Measurements from ENCODE around the gene HEATR3.
A peak's percentile ranks its signal among the peaks of the same experiment; 100 is the strongest.

The HEATR3 gene

DNA sequence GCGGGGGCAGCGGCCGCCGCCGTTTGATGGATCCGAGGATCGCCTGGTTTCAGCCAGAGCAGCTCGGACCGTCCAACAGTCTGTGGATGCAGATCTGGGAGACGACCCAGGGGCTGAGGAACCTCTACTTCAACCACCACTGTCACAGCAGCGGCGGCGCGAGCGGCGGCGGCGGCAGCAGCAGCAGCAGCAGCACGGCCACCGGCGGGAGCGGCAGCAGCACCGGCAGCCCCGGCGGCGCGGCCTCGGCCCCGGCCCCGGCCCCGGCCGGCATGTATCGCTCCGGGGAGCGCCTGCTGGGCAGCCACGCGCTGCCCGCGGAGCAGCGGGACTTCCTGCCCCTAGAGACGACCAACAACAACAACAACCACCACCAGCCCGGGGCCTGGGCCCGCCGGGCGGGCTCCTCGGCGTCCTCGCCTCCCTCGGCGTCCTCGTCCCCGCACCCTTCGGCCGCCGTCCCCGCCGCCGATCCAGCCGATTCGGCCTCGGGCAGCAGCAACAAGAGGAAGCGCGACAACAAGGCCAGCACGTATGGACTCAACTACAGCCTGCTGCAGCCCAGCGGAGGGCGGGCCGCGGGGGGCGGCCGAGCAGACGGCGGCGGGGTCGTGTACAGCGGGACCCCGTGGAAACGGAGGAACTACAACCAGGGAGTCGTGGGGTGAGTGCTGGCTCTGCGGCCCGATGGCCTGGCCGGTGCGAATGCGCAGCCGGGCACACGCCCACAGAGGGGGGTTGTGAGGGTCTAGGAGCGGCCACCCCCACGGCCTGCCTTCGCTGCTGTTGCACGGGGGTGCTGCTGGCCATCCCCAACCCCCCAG, 88.0 kb downstream of the HEATR3 start:
- CTCF ChIA-PET: no interaction called here

DNA sequence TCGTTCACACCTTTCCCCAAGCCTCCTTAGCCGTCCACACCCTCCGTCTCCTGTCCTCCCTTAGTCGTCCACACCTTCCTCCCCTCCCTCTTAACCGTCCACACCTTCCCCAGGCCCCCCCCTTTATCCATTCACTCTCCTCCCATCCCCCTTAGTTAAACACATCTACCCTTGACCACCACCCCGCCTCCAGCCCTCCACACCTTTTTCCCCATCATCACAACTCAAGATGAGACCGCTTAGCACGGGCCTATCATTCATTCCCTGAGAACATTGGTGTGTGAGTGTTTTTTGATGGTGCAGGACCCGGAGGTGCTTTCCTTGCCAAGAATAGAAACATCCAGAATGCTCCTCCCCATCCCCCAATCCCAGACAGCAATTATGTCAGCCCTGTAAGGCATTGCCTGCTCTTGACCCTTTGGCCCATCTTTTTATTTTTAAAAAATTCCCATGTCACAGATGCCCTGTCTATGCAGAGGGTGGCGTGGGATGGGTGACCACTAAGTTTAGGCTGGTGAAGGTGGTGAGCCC, 88.7 kb downstream of the HEATR3 start:
- ChIA-PET POLR2A (ENCODE audit: low non-redundant PET) (interaction anchor here (0.7 kb wide), 2 partner anchors 66 to 88 kb away, joined by 3 to 7 read pairs; no protein-coding TSS in a partner anchor), CTCF (no interaction called here)
- H3K27ac ChIP-seq: peak overlapping the region; percentile 89
- TF ChIP-seq, protein P1, sequence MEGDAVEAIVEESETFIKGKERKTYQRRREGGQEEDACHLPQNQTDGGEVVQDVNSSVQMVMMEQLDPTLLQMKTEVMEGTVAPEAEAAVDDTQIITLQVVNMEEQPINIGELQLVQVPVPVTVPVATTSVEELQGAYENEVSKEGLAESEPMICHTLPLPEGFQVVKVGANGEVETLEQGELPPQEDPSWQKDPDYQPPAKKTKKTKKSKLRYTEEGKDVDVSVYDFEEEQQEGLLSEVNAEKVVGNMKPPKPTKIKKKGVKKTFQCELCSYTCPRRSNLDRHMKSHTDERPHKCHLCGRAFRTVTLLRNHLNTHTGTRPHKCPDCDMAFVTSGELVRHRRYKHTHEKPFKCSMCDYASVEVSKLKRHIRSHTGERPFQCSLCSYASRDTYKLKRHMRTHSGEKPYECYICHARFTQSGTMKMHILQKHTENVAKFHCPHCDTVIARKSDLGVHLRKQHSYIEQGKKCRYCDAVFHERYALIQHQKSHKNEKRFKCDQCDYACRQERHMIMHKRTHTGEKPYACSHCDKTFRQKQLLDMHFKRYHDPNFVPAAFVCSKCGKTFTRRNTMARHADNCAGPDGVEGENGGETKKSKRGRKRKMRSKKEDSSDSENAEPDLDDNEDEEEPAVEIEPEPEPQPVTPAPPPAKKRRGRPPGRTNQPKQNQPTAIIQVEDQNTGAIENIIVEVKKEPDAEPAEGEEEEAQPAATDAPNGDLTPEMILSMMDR (conservative IDR thresholded peaks at IDR 0.05; ENCODE audit: low read depth): no peak
- DNase-seq (ENCODE audit: low spot score): peak; percentile 30

More for the DNA sequence above, 88.0 kb downstream of the HEATR3 start:
- TF ChIP-seq, protein P1 (conservative IDR thresholded peaks at IDR 0.05; ENCODE audit: low read depth): no peak
- DNase-seq (ENCODE audit: low spot score): peak; percentile 11
- peak overlapping the region; percentile 89 for H3K27ac ChIP-seq
- POLR2A ChIA-PET (ENCODE audit: low non-redundant PET): no interaction called here

DNA sequence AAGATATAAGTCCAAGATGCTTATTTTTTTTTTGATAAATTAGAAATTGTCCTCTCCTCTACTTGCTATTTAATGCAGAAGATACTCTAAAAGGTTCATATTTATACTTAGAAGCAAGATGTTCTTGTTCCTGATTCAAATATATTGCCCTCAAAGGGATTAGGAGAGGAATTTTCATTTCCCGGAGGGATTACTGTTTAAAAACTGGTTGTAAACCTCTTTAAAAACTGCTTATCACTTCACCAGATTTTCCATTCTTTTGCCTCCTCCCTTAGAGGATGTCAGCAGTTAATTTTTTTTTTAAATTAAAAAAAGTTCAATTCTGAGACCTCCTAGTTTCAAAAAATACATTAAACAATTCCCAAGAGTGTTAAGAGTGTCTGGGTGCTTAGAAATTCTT, 90.2 kb downstream of the HEATR3 start:
- DNase-seq (ENCODE audit: low spot score): no peak
- H3K27ac ChIP-seq: no peak overlapping the region
- POLR2A ChIA-PET (ENCODE audit: low non-redundant PET): no interaction called here
- CTCF ChIA-PET: interaction anchor here (0.6 to 0.7 kb wide), 2 partner anchors 299 to 318 kb away, joined by 3 to 7 read pairs; no protein-coding TSS in a partner anchor
- TF ChIP-seq, protein P1 (conservative IDR thresholded peaks at IDR 0.05; ENCODE audit: low read depth): no peak

Data from RWPE1 (cell line).